ENCODE measurements around the gene SLC9C1.

Gene SLC9C1

DNA sequence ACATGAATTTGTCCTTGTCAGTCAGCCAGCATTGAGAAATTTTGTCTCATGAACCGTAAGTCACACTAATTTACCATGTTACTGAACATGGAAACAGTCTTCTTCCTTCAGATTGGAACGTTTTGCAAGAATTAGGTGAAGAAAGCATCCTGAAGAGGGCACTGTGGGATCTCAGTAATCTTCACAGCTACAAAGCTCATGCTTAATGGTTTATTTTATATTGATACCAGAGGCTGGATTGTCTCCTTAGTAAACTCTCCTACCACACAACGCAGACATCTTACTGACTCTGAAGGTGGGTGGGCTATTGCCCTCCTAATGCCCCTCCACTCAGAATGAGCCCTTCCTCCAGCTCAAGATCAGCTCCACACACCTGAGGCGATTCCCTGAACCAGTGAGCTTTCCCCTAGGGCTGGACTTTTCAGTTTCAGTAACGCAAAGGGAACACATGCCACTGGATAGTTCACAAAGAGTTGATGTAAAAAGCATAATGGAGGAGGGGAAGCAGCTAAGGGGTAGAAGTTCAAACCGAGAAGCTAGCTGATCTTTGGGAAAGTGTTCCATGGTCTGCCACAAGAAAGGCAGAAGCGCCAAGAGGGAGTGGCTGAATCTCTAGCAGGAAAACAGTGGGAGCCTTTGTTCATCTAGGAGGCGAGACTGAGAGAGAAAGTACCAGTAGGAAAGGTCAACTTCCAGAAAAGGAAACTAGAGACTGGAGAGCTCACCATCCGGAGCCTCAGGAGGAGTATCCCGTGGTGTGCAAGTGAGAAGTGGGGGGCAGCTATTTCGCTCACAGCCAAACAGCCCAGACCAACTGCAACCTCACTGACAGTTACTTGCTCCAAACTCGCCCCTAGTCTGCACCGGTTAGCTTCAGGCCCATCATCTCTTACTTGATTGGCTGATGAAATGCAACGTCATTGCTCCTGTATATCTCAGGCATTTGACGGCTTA, at the start of gene SLC9C1:
SLC9C1 (minus strand) TSS at position 849 of the 954 bp plus-strand sequence. CDS start 7,425 bp downstream, outside the sequence.
- peak; percentile 54 for DNase-seq

DNA sequence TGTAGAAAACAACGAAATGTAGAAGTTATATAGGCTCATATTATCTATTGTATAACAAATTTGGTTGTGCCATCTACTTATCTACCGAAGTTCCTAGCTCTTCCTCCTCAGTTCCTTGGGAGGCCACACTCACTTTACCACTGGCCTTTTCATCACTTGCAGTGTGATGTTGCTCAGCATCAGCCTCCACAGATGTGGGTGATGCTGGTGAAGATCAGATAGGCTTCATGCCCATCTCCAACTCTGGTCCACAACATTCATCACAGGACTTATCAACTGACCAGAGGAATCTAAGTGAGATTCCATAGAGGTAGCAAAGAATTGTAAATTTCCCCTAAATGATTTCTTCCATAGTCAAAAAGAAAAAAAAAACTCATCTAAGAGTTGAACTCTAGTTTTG, 47.4 kb upstream of the SLC9C1 start:
- no peak for DNase-seq

DNA sequence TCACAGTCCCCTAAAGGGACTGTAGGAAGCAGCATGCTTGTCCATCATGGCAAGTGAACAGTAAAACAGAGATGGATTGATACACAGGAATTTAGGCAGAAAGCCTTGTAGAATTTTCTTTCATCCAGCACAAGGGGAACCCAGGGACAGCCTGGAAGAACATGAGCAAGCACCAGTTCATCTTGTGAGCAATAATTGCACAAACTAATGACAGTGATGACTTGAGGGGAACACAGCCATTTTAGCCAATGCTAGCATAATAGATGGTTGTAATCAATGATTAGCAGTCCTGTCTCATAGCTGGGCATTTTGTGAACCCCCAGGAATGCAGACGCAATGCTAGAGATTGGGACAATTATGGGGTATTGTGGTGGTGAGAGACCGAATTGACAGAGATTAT, 45.6 kb upstream of the SLC9C1 start:
- DNase-seq = no peak

DNA sequence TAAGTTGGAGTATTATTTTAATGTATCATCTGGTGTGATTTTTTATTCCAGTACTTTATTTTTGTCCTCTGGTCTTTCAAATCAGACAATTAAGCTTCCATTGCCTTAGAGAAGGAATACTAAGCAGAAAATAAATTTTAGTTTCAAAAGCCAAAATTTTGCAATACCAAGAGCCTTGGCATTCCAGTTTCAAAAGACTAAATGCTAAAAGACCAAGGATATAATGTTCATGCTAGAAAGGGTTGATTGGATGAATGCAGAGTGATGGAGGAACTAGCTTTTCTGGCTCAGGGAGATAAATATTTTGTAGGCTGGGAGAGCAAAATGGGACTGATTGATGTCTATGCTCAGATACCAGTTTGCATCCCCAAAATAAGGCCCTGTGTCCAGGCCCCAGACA, 45.1 kb upstream of the SLC9C1 start:
- DNase-seq = no peak

DNA sequence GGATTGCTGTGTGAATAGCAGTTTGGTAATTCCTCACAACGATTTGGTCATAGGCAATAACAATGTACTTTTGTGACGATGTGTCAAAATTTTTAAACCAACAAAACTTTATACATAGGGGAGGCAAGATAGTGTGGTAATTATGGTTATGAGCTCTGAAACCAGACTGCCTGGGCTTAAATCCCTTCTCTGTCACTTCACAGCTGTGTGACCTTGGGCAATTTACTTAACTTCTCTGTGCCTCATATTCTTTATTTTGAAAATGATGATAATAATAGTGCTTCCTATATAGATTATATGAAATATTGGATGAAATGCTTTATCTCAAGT, 44.7 kb upstream of the SLC9C1 start:
- no peak for DNase-seq

DNA sequence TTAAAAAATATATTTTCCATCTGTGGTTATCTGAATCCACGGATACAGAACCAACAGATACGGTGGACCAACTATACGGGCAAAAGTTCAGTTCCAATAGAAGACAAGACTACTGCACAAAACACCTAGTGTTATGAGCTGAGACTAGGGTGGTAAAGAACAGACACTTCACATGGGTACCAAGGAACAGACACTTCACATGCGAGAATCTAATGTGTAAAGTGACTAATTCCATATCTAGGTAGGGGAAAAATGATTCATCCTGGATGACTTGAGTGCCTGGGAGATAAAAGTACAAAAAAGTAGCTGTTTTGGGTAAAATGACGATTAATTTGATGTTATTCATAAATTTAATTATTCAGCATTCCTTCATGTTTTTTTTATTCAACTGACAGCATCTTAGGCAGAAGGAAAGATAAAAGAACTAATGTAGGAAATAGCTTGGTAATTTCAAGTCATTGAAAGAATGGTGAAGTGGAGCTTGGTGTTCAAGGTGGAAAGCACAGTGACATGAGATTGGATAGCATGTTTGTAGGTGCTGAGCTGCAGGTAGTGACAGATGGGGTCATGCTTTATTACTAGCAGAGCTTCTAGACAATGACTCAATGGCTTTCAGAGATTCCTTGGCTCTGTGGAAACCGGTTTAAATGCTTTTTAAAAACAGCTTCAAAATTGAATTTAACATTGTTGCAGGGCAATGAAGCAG, 44.2 kb upstream of the SLC9C1 start:
- DNase-seq = no peak

DNA sequence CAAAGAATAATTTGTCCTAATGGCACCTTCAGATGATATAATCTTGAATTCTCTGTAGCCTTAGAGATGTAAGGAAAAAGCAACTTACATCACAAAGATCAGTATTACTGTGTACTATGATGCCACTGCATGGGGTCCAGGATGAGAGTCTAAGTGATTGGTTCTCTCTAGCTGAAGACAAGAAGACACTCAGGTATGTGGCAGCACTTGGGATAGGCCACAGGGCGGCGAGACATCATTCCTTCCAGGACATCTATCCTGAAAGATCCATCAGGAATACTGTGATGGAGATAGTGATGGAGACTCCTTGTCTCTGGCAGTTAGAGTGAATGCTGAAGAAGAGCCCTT, 41.4 kb upstream of the SLC9C1 start:
- no peak for DNase-seq

DNA sequence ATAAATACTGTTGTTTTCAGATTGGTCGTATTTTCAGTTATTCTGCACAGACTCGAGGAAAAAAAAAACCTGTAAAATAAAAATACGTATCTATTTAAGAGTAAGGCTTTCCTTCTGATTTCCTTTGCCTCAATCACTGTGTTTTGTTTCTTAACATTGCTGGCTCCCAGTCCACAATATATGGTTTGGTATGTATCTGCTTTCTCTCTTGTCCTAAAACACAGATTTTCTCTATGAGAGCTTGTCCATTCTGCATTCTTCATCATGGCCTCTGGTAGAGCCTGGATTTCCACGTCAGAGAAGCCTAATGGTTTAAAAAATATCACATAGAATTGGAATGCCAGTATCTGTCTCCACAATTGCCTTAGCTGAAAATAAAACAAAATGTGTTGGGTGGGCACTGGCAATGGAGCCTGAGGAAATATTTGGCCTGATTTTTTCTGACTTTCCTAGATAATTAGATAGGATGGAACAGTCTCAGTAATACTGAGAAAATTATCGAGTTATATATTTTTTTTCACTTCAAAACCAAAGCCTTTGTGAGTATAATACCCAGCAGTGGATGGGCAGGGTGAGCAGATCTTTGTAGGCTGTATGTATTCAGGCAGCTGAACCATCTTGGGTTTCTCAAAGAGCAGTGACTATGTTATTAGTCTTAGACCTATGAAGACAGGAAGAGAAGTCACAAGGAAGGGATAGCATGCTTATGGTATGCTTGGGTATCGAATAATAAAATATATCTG, 40.8 kb upstream of the SLC9C1 start:
- DNase-seq = no peak

DNA sequence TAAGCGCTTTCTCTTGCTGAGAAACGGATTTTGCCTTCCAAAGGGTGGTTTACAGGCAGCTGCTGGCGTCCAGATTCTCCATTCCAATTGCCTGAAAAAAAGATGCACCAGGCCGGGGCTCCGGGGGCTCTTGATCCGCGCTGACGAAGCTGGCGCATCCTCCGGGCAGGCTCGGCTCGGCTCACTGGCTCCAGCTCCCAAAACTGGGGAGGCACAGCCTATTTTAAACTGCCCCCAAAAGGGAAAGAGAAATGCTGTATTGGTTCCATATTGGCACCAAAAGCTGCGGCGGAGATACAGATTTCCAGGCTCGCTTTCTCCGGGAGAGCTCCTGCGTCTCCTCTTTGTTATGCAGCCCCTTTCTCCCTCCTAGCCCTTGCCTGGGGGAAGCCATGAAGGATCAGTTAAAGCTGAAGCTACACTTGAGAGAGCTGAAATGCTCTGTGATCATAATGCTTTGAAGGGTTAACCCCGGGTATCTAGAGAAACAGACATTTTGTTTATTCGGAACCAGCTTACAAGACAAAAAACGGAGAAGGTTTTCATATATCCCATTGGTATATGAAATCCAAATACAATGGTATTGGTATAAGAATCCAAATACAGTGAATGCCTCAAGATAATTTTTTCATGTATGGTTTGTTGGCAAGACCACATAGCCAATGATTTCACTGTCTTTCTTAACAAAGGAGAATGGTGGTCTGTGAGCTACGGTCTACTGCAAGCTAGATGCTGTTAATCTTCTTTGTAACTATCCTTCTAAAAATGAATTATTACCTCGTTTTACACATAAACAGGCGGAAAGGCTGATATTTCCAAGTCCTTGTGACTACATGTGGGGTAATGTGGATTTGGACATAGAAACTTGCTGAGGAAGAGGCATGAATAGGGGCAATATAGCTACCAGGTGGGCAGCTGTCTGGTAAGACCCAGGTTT, 39.6 kb upstream of the SLC9C1 start:
- DNase-seq = peak; percentile 19

DNA sequence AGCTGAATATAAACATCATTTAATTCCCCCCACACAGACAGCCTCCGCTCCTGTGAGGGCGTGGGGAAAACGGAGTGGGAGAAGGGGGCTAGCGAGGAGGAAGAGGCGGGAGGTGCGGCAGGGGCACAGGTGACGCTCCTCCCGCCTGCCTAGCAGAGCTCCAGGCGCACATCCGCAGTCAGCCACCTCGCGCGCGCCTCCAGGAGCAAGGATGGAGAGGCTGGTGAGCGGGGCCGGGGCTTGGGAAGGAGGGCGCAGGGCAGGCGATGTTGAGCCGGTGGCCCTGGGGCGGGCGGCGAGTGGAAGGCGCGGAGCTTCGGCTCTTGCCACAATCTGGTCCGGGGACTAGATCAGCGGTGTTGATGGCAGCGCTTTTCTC, 39.0 kb upstream of the SLC9C1 start, which contains the start of gene CD200:
CD200 (plus strand) TSS at position 155 of the 379 bp plus-strand sequence; CDS start at position 212, 57 bp downstream.
- peak; percentile 62 for DNase-seq

DNA sequence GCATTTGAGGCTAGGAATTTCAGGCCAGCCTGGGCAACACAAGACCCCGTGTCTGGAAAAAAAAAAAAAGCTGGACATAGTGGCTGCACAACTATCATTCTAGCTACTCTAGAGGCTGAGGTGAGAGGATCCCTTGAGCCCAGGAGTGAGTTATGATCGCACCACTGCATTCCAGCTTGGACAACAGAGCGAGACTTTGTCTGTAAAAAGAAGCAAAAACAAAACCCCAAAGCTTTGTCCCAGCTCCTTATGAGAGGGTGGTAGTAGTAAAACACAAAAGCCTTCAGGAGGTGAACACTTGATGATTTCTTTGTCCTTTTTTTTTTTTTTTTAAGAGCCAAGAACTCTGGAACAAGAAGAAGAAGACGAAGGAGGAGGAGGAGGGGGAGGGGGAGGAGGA, 37.8 kb upstream of the SLC9C1 start:
- no peak for DNase-seq

DNA sequence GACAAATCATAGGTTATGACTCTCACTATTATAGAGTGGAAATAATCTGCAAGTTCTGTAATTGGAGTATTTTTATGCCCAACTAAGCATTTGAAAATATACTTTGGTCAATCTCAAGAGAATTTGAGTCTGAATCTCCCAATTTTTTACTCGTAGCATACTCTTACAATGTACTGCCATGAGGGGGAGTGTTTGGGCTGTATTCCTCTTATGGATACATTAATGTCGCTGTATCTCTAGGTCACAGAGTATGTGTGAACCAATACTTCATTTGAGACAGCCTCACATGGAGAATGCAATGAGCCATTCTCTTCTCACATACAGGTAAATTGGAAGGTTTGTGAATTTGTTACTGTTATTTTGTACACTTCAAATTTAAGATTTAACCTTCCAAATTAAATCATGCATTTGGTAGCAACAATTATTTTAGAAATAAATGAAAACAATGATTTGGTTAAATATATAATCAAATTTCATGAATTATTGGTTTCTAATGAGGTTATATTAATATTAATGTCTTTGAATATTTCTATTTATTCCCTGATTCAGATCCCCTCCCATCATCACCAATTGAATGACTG, 33.4 kb upstream of the SLC9C1 start:
- DNase-seq = peak; percentile 57

DNA sequence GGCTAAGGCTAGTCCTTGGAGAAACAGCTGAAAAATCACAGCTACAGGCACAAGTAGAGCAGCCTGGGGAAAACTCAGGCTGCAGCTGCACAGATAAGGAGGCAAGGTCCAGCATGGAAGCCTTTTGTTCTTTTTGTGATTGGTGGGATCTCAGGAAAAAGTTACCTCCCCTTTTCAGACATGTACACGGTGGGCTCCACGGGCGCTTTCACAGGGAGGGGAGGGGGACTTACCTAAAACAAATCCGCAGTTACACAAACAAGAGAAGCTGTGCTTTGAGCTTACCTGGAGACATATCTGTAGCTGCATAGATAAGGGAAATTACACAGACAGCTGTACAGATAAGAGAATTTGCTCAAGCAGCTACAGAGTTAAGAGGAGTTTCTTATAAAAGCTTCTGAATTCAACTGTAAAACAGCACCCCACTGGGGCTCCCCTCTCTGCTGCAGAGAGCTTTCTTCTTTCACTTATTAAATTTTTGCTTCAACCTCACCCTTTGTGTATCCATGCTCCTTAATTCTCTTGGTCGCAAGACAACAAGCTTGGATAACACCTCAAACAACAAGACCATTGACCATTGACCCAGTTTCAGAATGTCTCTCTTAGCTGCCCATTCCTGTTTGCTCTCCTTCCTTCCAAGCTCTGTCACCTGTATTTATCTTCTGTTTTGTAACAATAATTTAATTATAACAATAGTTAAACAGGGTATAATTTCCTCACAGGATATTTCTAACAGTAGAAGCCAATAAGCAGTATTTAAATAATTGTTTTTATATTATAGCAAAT, 28.0 kb upstream of the SLC9C1 start:
- no peak for DNase-seq

DNA sequence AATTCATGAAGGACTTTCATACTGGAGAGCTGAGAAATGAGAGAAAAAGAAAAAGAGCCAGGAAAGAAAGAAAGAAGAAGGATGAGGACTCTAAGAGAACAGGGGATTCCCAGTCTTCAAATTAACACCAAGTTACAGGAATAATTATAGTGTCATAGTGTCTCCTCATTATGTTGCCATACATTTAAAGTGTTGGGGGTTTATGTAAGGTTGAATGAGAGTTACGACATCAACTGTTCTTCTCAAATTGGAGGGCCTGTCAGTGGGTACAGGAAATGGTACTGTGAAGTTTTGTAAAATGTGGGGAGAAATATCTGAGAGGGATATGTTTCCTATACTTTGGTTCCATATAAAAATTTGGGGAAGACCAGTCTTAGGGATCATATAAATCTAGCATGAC, 26.7 kb upstream of the SLC9C1 start:
- DNase-seq = no peak

DNA sequence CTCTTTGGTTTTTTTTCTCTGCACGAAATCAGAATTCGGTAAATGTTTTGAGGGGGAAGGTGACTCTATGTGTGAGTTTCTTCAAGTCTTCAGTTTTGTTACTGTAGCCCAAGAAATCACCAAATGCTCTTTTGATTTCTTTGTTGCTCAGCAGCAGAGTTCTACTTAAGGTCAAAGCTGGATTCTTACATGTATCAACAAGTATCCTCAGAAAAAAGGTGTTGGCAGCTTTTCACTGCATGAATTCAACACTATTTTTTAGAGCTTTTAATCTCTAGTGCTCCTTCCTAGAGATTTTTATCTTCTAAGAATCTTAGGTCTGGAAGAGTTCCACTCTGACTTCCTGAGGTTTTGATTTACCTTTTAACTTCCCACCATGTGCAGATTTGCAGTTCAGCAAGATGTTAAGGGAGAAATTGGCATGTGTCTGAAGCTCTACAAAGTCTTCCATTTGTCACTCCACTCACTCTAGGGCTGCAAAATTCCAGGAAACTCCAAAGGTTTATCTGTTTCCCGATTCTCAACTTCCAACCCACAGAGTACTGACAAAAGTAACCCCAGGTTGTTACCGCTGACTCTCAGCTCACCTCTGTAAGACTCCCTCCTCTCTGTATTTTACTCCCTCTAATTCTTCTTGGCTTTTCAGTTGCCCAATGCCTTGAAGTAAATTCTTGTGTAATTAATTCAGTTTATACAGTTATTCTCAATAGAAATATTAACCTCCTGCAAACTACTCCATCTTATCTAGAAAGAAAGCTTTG, 25.7 kb upstream of the SLC9C1 start:
- DNase-seq = no peak

DNA sequence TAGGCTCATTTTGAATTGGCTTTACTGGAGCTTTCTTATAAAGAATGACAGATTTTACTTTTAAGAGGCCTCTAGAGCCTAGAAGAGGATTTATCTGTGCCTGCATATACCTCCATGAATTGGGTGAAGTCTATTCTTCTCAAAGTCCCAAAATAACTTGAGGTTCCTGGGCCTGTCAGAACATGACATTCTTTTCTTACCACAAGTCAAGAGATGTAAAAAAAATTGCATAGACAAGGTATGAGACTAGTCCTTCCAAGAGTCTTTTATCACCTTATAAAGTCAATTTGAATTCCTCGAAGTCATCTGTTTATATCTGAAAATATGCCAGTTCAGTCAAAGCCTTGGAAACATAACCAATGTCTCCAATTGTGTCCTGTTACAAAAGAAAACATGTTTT, 21.8 kb upstream of the SLC9C1 start:
- DNase-seq = no peak

DNA sequence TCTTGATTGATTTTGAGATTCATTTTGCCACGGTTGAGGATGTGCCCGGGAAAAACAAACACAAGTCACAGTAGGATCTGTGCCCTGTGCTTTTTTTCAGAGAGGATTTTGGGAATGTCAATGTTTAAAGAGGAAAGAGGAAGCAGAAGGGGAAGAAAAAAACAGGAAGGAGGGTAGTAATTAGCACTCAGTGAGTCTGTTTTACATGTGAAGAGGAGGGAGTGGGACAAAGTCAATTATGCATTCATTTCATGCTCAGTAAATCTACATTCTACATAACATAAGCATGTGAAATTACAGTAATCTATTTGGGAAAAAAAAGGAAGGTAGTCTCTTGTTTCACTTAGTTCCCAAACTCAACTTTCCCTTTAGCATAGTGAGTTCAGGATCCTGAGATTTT, 20.6 kb upstream of the SLC9C1 start:
- no peak for DNase-seq

DNA sequence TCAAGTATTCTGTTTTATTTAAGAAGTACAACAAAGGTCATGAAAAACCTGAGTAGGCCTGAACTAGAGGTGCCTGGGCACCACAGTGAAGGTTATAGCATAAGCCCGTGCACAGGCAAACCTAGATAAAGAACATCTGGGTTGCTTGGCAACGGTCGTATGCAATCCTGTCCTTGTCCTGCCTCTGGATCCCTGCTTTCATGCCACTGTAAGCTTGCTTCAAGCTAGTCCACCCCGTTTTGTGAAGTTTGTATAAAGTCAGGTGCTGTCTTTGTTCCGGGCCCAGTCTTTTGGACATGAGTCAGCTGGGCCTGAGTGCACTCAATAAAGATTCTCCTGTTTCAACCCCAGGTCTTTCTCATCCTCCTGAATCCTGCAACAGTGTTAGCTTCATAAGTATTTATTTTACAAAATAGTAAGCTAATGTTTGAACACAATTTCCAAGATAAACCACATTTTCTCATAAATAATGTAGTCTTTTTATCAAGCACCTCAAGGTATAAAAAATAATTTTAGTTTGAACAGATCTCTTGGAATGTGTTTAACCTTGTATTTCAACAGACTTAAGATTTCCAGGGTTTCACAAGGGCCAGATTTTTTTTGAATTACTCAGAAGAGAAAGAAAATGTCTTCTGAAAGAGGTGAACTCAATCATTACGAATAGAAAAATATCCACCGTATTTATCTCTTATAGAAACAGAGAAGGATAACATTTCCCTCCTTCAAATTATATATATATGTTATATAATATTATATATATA, 14.3 kb upstream of the SLC9C1 start:
- no peak for DNase-seq

DNA sequence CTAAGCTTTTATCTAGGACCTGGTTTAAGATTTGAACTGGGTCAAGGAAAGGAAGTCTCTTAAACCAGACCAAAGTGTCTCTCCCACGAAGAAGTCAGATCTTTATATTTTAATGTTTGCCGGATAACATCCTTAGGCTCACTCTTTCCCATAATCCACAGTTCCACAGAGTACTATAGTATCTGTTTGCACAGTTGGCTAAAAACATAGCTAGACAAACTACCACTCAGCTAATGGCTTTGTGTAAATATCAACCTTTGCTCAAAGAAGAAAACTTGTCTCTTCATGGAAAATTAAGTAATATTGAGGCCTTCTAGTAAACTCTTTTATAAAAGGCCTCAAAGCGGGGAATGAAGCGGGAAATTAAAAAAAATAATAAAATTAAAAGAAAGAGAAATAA, 13.5 kb upstream of the SLC9C1 start:
- no peak for DNase-seq

DNA sequence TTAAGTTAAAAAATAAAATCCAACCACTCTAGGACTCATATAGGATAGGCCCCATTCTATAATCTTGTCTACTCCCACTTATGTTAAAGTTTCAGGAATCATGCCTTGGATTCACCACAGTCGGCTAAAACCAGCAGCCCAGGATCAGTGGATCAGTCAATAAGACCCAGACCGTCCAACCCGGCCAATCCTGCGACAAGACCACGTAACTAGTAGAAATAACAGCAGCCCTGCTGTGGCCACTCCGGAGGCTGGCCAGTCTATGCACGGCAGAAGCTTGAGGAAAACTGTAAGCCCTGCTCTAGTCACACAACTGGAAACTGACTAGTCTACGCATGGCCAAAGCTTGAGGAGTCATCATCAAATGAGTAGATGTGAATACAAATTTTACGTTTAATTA, 12.8 kb upstream of the SLC9C1 start:
- no peak for DNase-seq
